ENCODE measurements around the gene ARL8B. TPM values are rescaled to one million over a fixed set of nuclear protein-coding genes. Genes with fewer than 3 reads are reported as not detected.

The ARL8B gene
- polyA plus RNA-seq, 1 experiment = 47.0 TPM

- H3K9me3 ChIP-seq (ENCODE audit: control insufficient read depth, insufficient read depth, low read length) = no peaks in the 10 kb centered on the region
- no peaks in the 10 kb centered on the region for H3K27me3 ChIP-seq (ENCODE audit: control insufficient read depth, insufficient read depth, low read length)
- DNase-seq (ENCODE audit: low read depth, low spot score) = no peak
- CTCF ChIA-PET = no interaction called here
- POLR2A ChIA-PET = no interaction called here
- no peak overlapping the region for H3K4me3 ChIP-seq (ENCODE audit: low read depth, low read length)
- no peak overlapping the region for H3K27ac ChIP-seq (ENCODE audit: low read depth, low read length)
- TF ChIP-seq, protein P1, sequence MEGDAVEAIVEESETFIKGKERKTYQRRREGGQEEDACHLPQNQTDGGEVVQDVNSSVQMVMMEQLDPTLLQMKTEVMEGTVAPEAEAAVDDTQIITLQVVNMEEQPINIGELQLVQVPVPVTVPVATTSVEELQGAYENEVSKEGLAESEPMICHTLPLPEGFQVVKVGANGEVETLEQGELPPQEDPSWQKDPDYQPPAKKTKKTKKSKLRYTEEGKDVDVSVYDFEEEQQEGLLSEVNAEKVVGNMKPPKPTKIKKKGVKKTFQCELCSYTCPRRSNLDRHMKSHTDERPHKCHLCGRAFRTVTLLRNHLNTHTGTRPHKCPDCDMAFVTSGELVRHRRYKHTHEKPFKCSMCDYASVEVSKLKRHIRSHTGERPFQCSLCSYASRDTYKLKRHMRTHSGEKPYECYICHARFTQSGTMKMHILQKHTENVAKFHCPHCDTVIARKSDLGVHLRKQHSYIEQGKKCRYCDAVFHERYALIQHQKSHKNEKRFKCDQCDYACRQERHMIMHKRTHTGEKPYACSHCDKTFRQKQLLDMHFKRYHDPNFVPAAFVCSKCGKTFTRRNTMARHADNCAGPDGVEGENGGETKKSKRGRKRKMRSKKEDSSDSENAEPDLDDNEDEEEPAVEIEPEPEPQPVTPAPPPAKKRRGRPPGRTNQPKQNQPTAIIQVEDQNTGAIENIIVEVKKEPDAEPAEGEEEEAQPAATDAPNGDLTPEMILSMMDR (IDR thresholded peaks at IDR 0.05; ENCODE audit: low read depth, low read length) = no peak
These were observed 90.8 kb downstream of the ARL8B start for GRCh38 chr3:5212628-5213573.

- Histone ChIP-seq H3K27ac (ENCODE audit: low read depth, low read length) (no peak overlapping the region), H3K27me3 (ENCODE audit: control insufficient read depth, insufficient read depth, low read length) (no peaks in the 10 kb centered on the region), H3K9me3 (ENCODE audit: control insufficient read depth, insufficient read depth, low read length) (no peaks in the 10 kb centered on the region), H3K4me3 (ENCODE audit: low read depth, low read length) (no peak overlapping the region)
- TF ChIP-seq, protein P1 (IDR thresholded peaks at IDR 0.05; ENCODE audit: low read depth, low read length) = no peak
- no peak for DNase-seq (ENCODE audit: low read depth, low spot score)
- CTCF ChIA-PET = no interaction called here
- POLR2A ChIA-PET = no interaction called here
These were observed 91.5 kb downstream of the ARL8B start for GRCh38 chr3:5213574-5213966.

DNA sequence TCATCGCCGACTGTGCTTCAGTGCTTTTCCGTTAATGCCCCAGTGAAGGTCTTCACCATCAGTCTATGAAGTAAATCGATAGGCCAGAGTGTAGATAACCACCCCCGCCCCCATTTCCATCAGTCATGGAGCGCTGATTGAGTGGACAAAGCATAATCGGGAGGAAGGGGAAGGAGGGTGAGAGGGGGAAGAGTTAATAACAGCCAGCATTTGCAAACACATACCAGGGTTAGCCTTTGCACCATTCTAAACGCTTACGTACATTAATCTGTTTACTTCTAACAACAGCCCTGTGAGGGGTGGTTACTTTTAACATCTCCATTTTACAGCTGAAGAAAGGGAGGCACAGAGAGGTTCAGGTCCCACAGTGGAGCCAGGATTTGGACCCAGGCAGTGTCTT is 92.3 kb downstream of the ARL8B start:
- TF ChIP-seq, protein P1 (IDR thresholded peaks at IDR 0.05; ENCODE audit: low read depth, low read length) = no peak
- CTCF ChIA-PET = no interaction called here
- POLR2A ChIA-PET = no interaction called here

DNA sequence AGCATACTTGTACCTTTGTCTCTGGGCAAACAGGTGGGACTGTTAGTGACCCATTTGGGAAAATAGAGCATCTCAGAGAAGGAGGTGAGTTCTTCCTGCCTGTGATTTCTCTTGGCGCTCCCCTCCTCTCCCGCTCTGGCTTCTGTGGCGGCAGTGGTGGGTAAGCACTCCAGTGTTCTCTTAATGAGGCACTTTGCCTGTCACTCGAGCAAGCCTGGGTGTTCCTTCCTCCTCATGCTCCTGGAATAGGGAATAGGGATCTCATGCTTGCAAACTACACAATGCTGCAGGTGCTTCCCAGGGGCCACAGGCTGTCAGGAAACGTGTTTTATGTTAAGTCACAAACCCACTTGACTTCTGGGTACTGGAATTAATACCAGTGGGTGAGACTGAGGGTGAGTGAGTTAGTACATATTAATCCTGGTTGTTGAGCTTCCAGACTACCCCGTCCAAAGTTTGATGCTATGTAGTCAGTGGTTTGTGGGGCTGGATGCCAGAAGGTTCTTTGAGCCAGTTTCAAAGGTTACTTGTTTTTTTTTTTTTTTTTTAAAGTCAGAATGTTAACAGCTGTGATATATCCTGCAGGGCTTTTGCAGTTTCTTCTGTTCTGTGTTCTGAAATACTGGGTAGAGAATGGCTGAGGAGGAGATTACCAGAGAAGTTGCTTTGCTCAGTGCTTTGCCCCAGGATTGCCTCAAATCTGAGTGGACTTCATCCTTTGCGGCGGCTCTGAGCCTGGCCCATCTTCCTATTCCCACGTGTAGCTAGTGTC is 95.9 kb downstream of the ARL8B start:
- no peak overlapping the region for H3K4me3 ChIP-seq (ENCODE audit: low read depth, low read length)
- POLR2A ChIA-PET = interaction anchor here (0.6 to 0.7 kb wide), 2 partner anchors 29 to 85 kb away, joined by 3 to 4 read pairs; no protein-coding TSS in a partner anchor
- TF ChIP-seq, protein P1 (IDR thresholded peaks at IDR 0.05; ENCODE audit: low read depth, low read length) = no peak
- H3K27me3 ChIP-seq (ENCODE audit: control insufficient read depth, insufficient read depth, low read length) = no peaks in the 10 kb centered on the region
- DNase-seq (ENCODE audit: low read depth, low spot score) = peak; percentile 42
- H3K9me3 ChIP-seq (ENCODE audit: control insufficient read depth, insufficient read depth, low read length) = no peaks in the 10 kb centered on the region
- CTCF ChIA-PET = interaction anchor here (0.7 to 1.6 kb wide), 3 partner anchors 9 to 159 kb away, joined by 3 read pairs; no protein-coding TSS in a partner anchor
- peak overlapping the region; percentile 4 for H3K27ac ChIP-seq (ENCODE audit: low read depth, low read length)

More for the DNA sequence above, 92.3 kb downstream of the ARL8B start:
- no peaks in the 10 kb centered on the region for H3K27me3 ChIP-seq (ENCODE audit: control insufficient read depth, insufficient read depth, low read length)
- DNase-seq (ENCODE audit: low read depth, low spot score) = no peak
- H3K4me3 ChIP-seq (ENCODE audit: low read depth, low read length) = no peak overlapping the region
- H3K27ac ChIP-seq (ENCODE audit: low read depth, low read length) = no peak overlapping the region
- H3K9me3 ChIP-seq (ENCODE audit: control insufficient read depth, insufficient read depth, low read length) = no peaks in the 10 kb centered on the region
